HG03196 (cell line): ENCODE results near the gene PIGK.
"Not testable (repeated sequence)": the region's sequence is repeated elsewhere in the genome, so short reads cannot be mapped to it uniquely, and the experiment has no call there.

Experiments
- ATAC-seq: cut with Tn5 transposase; IDR thresholded peaks from one replicate; pipeline ENCODE4 v1.9.1; 2021; ENCODE audit not compliant: unreplicated experiment

PIGK gene

GRCh38 chr1:77197351-77197750 lies 21.9 kb downstream of the PIGK start:
- ATAC-seq, result no peak

GRCh38 chr1:77193951-77194350 lies 25.3 kb downstream of the PIGK start:
- ATAC-seq, result no peak

- no peak for ATAC-seq
Observed at GRCh38 chr1:77188770-77189169, 30.5 kb downstream of the PIGK start.

- not testable (repeated sequence) for ATAC-seq
Observed at GRCh38 chr1:77186907-77187306, 32.3 kb downstream of the PIGK start.

- ATAC-seq, result no peak
Observed at GRCh38 chr1:77182083-77182482, 37.1 kb downstream of the PIGK start.

- no peak for ATAC-seq
Observed at GRCh38 chr1:77179632-77180031, 39.6 kb downstream of the PIGK start.

- no peak for ATAC-seq
Observed at GRCh38 chr1:77175230-77175844, 43.9 kb downstream of the PIGK start.

GRCh38 chr1:77170687-77171086 lies 48.5 kb downstream of the PIGK start:
- no peak for ATAC-seq

GRCh38 chr1:77168358-77168757 lies 50.9 kb downstream of the PIGK start:
- no peak for ATAC-seq

- ATAC-seq, result no peak
Observed at GRCh38 chr1:77164434-77164944, 54.7 kb downstream of the PIGK start.

- ATAC-seq, result not testable (repeated sequence)
Observed at GRCh38 chr1:77159706-77160105, 59.5 kb downstream of the PIGK start.

- ATAC-seq, result no peak
Observed at GRCh38 chr1:77156214-77156613, 63.0 kb downstream of the PIGK start.

- no peak for ATAC-seq
Observed at GRCh38 chr1:77146270-77146669, 73.0 kb downstream of the PIGK start.

- ATAC-seq, result no peak
Observed at GRCh38 chr1:77143529-77144121, 75.6 kb downstream of the PIGK start.

- ATAC-seq, result no peak
Observed at GRCh38 chr1:77139389-77139788, 79.8 kb downstream of the PIGK start.

GRCh38 chr1:77134359-77134758 lies 84.9 kb downstream of the PIGK start:
- ATAC-seq, result no peak

GRCh38 chr1:77133731-77134358 lies 85.4 kb downstream of the PIGK start:
- ATAC-seq, result no peak

GRCh38 chr1:77126307-77126706 lies 92.9 kb downstream of the PIGK start:
- peak; percentile 63 for ATAC-seq

- ATAC-seq, result no peak
Observed at GRCh38 chr1:77121503-77121902, 97.7 kb downstream of the PIGK start.

GRCh38 chr1:77120950-77121349 lies 98.3 kb downstream of the PIGK start:
- ATAC-seq, result no peak

GRCh38 chr1:77118712-77119111 lies 100.5 kb downstream of the PIGK start:
- no peak for ATAC-seq

- no peak for ATAC-seq
Observed at GRCh38 chr1:77104672-77105071, 114.6 kb downstream of the PIGK start.
